NCI-H1048 (cell line): ENCODE results near the gene SLC10A3.

Experiments used
- DNase-seq: peaks from one replicate; lab custom pipeline; 2025; lab: John Stamatoyannopoulos, UW

The SLC10A3 gene

DNA sequence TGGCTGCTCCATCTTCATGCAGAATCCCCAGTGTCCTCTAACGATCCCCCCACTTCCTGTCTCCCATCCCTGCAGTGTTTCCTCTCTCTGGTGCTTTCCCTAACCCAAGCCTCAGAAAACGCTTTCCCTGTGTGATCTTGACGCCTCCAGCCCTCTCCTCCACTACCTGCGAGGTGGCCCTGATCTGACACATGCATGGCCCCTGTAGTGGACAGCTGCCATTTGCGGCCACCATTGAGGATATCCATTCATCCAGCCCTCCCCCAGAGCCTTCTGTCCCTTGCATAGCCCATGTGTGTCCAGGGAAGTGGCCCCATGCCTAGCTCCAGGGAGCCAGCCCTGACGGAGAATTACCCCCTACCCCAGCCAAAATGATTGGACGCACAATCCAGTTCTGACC is 7.1 kb downstream of the SLC10A3 start:
- no peak for DNase-seq

DNA sequence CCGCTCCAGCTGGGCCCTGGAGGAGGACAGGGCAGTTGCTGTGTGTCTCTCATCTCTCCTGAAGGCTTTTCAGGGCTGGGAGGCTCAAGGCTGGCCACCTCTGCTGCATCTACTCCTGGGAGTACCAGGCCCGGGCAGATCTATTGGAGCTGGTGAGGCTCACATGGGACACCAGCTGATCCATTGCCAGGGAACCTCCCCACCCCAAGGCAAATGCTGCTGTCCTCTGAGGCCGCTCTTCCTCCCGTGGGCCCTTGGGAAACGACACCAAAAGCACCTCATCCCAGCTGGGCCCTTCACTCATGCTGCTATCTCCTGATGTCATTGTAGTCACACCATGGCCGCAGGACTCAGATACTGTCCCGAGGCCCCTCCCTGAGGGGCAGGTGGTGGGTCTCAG is 7.6 kb downstream of the SLC10A3 start:
- DNase-seq: no peak

DNA sequence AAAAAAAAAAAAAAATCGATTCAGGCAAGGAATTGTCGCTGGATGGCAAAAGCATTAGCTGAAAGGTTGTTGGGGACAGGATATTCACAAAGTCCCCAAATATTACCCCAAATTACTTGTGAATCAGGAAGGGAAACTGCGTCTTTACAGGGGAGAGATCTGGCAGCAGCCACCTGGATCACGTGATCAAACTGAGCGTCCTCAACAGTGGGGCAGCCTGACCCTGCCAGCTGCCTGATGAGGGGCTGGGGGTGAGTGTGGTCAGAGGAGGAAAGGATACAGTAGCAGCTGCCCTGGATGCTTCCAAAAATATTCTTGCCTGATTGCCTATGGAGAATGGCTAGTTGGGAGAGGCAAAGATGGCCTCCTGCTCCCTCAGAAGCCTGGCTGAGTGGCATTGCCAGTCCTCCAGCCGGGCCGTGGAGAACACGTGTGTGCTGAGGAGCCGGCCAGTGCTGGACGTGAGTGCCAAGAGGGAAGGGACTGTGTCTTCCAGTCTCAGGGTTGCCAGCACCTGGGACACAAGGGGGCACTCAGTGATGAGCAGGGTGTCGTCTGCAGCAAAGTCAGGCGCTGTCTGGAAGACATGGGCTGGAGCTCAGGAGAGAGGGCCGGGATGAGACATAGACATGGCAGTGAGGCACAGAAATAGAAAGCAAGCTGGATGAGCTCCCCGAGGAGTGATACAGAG is 8.4 kb downstream of the SLC10A3 start:
- no peak for DNase-seq

DNA sequence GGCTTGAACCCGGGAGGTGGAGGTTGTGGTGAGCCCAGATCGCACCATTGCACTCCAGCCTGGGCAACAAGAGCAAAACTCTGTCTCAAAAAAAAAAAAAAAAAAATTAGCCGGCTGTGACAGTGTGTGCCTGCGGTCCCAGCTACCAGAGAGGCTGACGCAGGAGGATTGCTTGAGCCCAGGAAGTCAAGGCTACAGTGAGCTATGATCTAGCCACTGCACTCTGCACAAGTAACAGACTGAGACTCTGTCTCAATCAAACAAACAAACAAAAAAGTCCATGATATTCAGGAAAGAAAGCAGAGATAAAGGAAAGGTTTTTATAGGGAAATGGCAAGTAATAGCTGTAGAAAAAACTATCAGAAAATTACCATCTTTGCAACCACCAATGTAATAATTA is 9.2 kb downstream of the SLC10A3 start:
- no peak for DNase-seq

DNA sequence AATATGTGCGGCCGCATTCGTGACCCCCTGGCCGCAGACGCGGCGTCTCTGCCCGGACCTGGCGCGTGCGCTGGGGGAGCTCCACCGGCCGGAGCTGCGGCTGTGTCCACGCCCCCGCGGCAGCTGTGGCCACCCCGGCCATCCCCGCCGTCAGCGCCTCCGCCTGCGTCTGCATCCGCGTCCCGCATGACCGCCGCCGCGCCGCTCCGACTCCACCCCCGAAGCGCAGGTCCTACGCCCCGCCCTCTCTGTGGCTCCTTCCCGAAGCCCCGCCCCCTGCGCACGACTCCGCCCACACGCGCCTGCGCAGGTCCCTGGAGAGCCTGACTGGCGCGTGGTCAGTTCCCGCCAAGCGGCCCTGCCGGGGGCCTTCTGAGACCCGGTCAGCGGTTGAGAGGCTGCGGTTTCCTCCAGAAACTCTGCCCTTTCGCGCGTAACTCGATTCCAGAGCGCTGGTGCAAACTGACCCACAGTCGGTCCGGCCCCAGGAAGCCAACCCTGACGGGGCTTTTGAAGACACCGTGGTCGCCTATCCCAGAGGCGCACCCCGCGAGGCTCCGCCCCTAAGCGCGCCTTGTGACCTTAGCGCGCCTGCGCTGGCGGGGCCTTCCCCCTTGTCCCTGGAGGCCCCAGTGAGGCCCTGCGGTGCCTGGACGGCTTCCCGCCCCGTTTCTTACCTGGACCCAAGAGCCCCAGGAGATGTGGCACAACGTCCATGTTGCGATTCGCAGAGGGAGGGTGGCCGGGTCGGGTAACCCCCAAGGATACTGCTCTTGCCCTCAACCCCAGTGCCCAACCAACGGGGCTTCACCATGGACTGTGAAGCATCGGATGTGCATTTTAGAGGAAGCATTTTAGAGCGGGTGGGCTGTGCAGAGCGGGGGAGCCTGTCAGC is 11.5 kb downstream of the SLC10A3 start, which contains the start of gene LAGE3:
Gene LAGE3 (minus strand): TSS at position 554 of the 895 bp plus-strand sequence. CDS start 366 bp downstream, at position 188.
- DNase-seq: peak; percentile 40

DNA sequence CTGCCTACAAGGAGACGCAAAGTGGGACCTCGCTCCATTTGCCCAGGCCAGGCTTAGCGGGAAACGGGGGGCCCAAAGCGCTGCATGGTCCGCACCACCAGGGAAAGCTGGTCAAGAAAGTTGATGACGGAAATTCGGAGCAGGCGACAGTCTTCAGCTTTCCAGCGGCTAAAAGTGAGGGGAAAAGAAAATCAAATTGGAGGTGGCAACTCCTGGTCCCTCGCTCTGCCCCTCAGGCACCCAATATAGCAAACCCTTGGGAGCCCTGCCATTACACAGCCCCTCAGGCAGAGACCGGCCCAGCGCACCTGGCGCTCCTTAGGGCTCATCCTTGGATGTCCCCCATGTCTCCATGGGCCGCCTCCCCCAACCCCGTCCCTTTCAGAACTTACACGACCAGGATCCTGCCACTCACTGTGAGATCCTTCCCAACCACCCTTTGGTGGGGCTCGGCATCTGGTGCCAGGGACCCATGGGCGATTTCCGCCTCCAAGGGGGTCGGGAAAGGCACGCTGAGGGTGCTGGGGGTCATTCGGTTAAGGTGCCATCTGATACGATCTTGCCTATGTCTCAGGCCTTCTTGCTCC is 12.4 kb downstream of the SLC10A3 start:
- DNase-seq: no peak

DNA sequence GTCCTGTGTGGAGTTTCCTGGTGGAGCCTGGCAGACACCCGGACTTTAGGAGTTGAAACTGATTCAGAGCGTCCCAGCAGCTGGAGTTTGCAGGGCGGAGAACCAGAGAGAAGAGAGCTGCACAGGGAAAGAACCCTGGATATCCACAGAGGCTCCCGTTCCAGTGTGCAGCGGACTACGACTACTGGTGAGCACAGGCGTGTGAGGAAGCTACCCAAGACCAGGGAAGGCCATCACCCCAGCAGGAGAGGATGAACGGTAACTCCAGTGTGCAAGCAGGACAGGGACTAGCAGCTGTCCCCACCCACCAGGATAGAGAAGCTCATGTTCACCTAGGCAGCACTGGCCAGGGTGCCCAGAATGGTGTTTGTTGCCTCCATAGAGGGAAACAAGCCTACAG is 13.6 kb downstream of the SLC10A3 start:
- DNase-seq: no peak

DNA sequence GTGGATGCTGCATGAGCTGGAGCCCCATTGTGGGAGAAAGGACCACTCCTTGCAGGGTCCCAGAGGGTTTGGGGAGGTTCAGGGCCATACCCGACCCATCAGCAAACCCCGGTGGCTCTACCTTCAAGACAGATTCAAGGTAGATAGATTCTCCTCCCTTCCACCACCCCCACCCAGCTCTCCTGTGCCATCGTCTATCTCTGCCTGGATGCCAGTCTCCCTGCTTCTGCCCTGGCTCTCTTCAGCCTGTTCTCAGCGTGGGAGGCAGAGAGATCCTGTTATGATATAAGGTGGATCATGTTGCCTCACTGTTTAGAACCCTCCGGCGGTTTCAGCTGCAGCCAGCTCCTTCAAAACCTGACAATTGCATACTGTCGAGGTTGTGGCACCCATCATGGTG is 16.7 kb downstream of the SLC10A3 start:
- no peak for DNase-seq

DNA sequence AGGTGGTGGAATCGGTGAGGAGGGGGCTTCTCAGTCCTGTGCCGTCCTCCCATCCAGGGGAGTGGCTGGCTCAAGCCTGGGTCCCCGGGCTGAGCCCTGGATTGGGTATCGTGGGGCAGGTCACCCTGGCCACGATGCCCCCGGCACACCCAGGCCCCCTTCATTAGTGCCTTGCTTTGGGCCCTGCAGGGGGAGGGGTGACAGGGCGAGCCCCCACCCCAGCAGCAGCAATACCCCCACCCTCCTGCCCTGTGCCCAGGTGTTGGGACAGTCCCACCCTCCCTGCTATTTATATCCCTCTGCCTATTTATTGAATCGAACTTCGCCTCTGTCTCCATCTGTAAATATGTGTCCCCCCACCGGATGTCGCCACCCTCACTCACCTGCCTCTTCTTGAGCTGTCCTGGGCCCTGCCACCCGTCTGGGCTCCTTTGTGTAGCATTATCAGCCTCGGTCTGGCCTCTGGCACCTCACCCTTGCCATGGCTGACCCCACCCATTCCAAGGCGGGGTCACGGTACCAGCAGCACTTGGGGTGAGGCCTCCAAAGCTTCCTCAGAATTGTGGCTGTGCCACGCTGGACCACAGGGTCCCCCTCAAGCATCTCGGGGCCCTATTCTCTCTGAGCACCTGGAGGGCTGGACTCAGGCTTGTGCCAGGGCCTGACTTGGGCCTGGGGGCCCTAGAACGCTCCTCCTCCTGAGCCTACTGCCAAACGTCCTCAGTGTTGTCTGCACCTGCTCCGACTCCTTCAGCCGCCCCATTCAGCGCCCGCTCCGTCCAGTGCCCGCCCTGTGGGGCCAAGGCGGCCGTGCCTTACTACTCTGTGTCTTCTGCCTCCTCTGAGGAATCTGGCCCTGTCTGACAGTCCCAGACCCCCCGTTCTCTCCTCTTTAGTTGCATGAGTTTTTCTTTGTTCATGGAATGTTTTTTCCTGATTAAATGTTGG is 17.5 kb downstream of the SLC10A3 start:
- no peak for DNase-seq

DNA sequence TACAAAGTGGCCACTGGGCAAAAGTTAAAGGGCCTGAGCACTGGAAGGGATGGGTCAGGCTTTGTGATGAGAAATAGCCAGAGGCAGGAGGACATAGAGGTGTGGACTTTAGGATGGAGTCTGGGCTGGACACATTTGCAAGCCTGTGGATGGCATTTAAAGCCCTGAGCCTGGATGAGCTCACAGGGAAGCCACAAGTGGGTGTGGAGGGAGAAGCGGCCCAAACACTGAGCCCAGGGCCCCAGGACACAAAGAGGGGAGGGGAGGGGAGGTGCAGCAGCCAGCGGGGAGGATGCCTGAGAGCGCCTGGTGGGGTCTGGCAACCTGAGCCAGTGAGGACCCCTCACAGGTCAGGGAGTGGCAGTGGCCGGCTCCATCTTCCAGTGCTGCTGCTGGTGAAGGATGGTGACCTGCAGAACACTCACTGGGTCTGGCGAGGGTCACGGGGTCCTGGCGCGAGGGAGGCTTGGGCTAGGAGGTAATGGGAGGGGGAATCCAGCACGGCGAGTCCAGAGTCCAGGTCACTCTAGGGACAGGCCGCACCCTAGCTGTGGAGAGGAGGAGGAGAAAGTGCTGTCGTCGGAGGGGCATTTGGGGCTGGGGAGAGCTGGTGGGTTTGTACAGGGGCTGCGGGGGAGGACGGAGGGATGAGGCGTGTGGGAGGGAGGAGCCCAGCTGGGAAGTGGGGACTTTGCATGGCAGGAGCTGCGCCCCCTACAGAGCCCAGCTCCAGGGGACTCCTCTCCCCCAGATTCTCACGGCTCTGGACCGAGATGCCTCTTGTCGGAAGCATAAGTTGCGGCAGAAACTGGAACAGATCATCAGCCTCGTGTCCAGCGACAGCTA is 18.4 kb downstream of the SLC10A3 start:
- no peak for DNase-seq

DNA sequence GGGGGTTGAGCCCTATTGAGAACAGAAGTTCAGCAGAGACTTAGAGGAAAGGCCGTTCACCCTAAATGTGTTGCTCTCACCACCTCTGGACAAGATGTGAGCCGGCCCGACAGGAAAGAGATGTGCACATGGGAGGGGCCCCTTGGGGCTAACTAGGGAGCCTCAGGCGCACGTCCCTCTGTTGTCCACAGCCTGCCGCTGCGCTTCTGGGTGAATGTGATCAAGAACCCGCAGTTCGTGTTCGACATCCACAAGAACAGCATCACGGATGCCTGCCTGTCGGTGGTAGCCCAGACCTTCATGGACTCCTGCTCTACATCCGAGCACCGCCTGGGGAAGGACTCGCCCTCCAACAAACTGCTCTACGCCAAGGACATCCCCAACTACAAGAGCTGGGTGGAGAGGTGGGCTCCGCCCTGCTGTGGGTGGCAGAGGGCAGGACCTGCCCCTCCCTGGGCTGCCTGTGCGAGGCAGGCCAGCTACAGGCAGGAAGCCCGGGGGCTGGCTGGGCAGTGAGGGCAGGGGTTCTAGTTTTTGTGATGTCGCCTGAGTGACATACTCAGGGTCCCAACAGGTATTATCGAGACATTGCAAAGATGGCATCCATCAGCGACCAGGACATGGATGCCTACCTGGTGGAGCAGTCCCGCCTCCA is 19.4 kb downstream of the SLC10A3 start:
- no peak for DNase-seq

DNA sequence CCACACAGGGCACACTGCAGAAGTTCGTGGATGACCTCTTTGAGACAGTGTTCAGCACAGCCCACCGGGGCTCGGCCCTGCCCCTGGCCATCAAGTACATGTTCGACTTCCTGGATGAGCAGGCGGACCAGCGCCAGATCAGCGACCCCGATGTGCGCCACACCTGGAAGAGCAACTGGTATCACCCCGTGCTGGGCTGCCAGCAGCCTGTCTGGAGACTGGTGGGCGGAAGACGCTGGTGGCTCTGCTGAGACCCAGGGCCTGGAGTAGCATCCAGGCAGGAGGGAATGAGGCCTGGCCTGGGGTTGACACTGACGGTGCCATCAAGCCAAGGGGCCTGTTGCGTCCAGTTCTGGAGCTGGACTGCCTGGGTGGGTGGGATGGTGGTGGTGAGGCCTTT is 20.0 kb downstream of the SLC10A3 start:
- no peak for DNase-seq

DNA sequence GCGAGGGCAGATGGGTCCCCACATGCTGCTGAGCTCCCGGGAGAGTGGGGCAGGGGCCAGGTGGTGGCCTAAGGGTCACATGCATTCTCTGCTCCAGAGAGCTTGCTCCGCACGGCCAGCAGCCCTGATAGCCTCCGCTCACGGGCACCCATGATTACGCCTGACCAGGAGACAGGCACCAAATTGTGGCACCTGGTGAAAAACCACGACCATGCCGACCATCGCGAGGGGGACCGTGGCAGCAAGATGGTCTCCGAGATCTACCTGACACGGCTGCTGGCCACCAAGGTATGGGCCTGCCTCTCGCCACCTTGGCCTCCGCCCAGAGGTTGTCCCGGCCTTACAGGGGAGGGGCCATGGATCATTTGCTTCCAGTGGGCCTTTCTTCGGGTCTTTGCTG is 20.5 kb downstream of the SLC10A3 start:
- DNase-seq: no peak

DNA sequence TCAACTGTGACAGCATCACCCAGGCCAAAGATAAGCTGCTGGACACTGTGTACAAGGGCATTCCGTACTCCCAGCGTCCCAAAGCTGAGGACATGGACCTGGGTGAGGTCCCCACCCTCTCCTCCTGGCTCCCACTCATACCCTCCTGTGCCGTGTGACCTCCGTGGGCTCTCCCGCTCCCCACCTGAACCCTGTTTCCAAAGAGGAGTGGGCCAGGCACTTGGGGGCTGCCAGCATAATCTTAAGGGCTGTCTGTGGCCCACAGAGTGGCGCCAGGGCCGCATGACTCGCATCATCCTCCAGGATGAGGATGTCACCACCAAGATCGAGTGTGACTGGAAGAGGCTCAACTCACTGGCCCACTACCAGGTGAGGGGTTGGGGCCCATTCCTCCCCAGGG is 21.3 kb downstream of the SLC10A3 start:
- DNase-seq: no peak

DNA sequence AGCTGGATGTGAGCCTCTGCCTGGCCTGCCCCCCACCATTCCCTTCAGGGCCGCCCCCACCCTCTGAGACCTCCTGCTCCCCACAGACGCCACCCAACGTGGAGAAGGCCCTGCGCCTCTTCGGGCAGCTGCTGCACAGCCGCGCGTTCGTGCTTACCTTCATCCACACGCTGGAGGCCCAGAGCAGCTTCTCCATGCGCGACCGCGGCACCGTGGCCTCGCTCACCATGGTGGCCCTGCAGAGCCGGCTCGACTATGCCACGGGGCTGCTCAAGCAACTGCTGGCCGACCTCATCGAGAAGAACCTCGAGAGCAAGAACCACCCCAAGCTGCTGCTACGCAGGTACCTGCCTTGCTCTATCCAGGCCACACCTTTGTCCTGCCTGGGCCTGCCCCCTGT is 22.2 kb downstream of the SLC10A3 start:
- DNase-seq: no peak

DNA sequence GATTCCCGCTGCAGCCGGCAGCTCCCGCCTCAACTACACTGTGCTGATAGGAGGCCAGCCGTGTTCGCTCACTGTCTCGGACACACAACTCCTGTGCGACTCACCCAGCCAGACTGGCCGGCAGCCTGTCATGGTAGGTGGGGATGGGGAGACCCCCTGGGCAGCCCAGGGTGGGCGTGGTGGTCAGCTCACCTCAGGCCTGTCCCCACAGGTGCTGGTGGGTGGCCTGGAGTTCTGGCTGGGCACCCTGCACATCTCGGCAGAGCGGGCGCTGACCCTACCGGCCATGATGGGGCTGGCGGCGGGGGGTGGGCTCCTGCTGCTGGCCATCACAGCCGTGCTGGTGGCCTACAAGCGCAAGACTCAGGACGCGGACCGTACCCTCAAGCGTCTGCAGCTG is 22.9 kb downstream of the SLC10A3 start:
- no peak for DNase-seq

DNA sequence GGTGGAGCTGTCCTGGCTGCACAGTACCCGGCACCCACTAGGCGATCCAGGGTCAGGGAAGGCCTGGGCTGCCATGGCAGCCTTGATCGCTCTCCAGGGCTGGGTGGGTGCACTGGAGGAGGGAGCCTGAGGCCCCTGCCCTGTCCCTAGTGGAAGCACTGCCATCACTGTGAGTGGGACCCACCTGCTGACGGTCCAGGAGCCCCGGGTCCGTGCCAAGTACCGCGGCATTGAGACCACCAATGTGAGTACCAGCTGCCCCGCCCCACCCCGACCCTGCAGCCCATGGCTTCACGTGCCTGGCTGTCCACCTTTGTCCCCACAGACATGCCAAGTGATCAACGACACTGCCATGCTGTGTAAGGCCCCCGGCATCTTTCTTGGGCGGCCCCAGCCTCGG is 23.5 kb downstream of the SLC10A3 start:
- DNase-seq: no peak

DNA sequence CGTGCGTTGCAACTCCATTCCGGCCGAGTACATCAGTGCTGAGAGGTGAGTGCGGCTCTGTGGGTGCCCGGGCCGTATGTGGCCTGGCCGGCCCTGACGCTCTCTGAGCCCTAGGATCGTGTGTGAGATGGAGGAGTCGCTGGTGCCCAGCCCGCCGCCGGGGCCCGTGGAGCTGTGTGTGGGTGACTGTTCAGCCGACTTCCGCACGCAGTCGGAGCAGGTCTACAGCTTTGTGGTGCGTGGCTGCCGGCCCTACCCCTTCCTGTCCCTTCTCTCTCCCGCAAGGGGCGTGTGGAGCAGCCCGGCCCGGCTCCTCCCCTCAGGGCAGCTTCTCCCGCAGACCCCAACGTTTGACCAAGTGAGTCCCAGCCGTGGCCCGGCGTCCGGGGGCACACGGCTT is 24.4 kb downstream of the SLC10A3 start:
- no peak for DNase-seq

DNA sequence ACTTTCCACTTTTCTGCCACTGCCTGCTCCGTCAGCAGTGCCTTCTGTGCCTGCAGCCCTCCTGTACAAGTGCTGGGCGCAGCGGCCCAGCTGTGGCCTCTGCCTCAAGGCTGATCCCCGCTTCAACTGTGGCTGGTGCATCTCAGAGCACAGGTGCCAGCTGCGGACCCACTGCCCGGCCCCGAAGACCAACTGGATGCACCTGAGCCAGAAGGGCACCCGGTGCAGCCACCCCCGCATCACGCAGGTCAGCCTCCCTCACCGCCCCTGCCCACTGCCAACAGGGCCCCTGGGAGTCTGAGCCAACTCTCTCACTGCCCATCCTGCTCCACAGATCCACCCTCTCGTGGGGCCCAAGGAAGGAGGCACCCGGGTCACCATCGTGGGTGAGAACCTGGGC is 24.8 kb downstream of the SLC10A3 start:
- DNase-seq: no peak

DNA sequence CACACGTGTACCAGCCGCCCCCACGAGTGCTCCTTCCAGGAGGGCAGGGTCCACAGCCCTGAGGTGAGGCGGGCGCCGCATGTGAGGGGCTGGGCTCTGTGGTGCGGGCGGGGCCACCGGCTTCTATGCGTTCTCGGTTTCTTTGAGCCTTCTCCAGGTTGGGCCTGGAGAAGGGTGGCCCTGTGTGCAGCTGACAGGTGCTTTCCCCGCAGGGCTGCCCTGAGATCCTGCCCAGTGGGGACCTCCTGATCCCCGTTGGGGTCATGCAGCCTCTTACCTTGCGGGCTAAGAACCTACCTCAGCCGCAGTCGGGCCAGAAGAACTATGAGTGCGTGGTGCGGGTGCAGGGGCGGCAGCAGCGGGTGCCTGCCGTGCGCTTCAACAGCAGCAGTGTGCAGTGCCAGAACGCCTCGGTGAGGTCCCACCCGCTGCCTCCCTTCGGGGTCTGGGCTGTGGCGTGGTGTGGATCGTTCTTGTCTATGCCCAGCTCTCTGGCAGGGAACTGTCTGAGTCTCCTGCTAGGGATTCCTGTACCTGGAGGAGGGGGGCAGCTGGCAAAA is 25.5 kb downstream of the SLC10A3 start:
- no peak for DNase-seq
